ENCODE data around the gene FABP1.

DNA sequence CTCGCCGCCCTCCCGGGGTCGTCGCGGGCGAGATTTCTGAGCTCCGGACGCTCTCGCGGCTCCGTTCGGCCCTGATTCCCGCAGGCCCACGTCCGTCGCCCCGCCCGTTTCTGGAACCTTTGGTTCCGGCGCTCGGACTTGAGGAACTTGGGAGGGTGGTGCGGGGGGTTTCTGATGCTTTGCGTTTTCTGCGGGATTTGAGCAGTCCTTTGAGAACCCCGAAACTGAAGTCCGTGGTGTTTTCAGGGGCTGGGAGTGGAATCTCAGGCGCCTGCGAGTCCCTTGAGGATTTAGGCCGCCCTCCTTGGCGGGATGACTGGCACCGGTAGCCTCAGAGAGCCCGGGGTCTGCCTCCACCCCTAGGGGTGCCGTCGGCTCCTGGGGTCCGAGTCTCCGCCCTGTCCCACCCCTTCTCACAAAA lies 42.6 kb upstream of the FABP1 start:
- TF ChIP-seq, protein P1, sequence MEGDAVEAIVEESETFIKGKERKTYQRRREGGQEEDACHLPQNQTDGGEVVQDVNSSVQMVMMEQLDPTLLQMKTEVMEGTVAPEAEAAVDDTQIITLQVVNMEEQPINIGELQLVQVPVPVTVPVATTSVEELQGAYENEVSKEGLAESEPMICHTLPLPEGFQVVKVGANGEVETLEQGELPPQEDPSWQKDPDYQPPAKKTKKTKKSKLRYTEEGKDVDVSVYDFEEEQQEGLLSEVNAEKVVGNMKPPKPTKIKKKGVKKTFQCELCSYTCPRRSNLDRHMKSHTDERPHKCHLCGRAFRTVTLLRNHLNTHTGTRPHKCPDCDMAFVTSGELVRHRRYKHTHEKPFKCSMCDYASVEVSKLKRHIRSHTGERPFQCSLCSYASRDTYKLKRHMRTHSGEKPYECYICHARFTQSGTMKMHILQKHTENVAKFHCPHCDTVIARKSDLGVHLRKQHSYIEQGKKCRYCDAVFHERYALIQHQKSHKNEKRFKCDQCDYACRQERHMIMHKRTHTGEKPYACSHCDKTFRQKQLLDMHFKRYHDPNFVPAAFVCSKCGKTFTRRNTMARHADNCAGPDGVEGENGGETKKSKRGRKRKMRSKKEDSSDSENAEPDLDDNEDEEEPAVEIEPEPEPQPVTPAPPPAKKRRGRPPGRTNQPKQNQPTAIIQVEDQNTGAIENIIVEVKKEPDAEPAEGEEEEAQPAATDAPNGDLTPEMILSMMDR (conservative IDR thresholded peaks at IDR 0.05): no peak
- peak; percentile 97 for TF ChIP-seq ZFX (IDR thresholded peaks at IDR 0.05)
